Natural killer cell (primary cell): Measurements from ENCODE around the gene ADAMTS7. TPM values are rescaled to one million over a fixed set of nuclear protein-coding genes. Genes with fewer than 3 reads are reported as not detected.
"Not testable (repeated sequence)": the region's sequence is repeated elsewhere in the genome, so short reads cannot be mapped to it uniquely, and the experiment has no call there.

Source experiments
- ATAC-seq, 3 donors: fragments of 150-1000 bp in 2 of 3; fragments of 200-7000 bp in 1 of 3; cut with Tn5 transposase; 1 replicate in 1 of 3; 2 replicates in 2 of 3; pipeline ENCODE4 v1.10.0; 2021; ENCODE audit warnings: mild to moderate bottlenecking in 2 of 3, moderate library complexity in 2 of 3
- DNase-seq, 2 donors: peaks; one replicate each; pipeline versions ENCODE4 v3.0.0 to v3.0.0-alpha.2; 2013 to 2021; ENCODE audit warnings: mixed read lengths in 1 of 2
- H3K27ac ChIP-seq: one replicate; pipeline ENCODE4 v1.5.1; 2013; ENCODE audit warnings: mild to moderate bottlenecking, low read length
- H3K27me3 ChIP-seq: one replicate; pipeline ENCODE4 v1.6.1; 2013; ENCODE audit warnings: low read length; ENCODE audit not compliant: control insufficient read depth, insufficient read depth
- H3K36me3 ChIP-seq: one replicate; pipeline ENCODE4 v1.6.1; 2013; ENCODE audit warnings: low read length; ENCODE audit not compliant: control insufficient read depth, insufficient read depth
- H3K4me1 ChIP-seq: one replicate; pipeline ENCODE4 v1.6.1; 2013; ENCODE audit warnings: low read length; ENCODE audit not compliant: control insufficient read depth, insufficient read depth
- H3K4me3 ChIP-seq: one replicate; pipeline ENCODE4 v1.5.1; 2013; ENCODE audit warnings: low read length
- H3K9me3 ChIP-seq: one replicate; pipeline ENCODE4 v1.6.1; 2013; ENCODE audit warnings: low read length; ENCODE audit not compliant: control insufficient read depth, insufficient read depth
- H3K27ac Mint-ChIP-seq, 2 donors: one replicate each; pipeline ENCODE4 v1.8.0; 2022; ENCODE audit warnings: mild to moderate bottlenecking in 2 of 2, mixed read lengths in 2 of 2, moderate library complexity in 1 of 2
- H3K27me3 Mint-ChIP-seq, 2 donors: one replicate each; pipeline ENCODE4 v1.8.0; 2022; ENCODE audit warnings: low read depth in 2 of 2, mixed read lengths in 2 of 2
- H3K36me3 Mint-ChIP-seq: one replicate; pipeline ENCODE4 v1.8.0; 2022; ENCODE audit warnings: mixed read lengths
- H3K4me1 Mint-ChIP-seq, 2 donors: one replicate each; pipeline ENCODE4 v1.8.0; 2022; ENCODE audit warnings: mixed read lengths in 2 of 2
- H3K4me3 Mint-ChIP-seq: one replicate; pipeline ENCODE4 v1.8.0; 2022; ENCODE audit warnings: mild to moderate bottlenecking, moderate library complexity, mixed read lengths
- H3K9me3 Mint-ChIP-seq, 2 donors: one replicate each; pipeline ENCODE4 v1.8.0; 2022; ENCODE audit warnings: mixed read lengths in 2 of 2
- WGBS: methylation state at CpG from one replicate; pipeline ENCODE4 v1.1.7; 2013; ENCODE audit warnings: missing lambda C conversion rate; ENCODE audit not compliant: insufficient coverage; 5-methylcytosine and 5-hydroxymethylcytosine counted together
- intact Hi-C: fragments of 100-400 bp; cut with micrococcal nuclease; formaldehyde crosslinking; loops from one replicate; pipeline ENCODE4 v1.14.2; 2022
- total RNA-seq, 4 donors: library from RNA; stranded (reverse); fragments of 120-200 nt in 1 of 4; gene quantifications; one replicate each; pipeline versions ENCODE4 v1.2.3 to v1.2.4, GENCODE V29; 2013 to 2022
- TF ChIP-seq, protein P1 (sequence below): fragments of 200-600 bp; IDR thresholded peaks from one replicate; pipeline ENCODE4 v1.8.0; 2022; ENCODE audit warnings: antibody characterized with exemption

The ADAMTS7 gene
- total RNA-seq, 3 donors from 2014 or later (not counting 1 experiment from before 2014, with no cell fraction given) = 0.10 to 0.16 TPM; not detected in 1

DNA sequence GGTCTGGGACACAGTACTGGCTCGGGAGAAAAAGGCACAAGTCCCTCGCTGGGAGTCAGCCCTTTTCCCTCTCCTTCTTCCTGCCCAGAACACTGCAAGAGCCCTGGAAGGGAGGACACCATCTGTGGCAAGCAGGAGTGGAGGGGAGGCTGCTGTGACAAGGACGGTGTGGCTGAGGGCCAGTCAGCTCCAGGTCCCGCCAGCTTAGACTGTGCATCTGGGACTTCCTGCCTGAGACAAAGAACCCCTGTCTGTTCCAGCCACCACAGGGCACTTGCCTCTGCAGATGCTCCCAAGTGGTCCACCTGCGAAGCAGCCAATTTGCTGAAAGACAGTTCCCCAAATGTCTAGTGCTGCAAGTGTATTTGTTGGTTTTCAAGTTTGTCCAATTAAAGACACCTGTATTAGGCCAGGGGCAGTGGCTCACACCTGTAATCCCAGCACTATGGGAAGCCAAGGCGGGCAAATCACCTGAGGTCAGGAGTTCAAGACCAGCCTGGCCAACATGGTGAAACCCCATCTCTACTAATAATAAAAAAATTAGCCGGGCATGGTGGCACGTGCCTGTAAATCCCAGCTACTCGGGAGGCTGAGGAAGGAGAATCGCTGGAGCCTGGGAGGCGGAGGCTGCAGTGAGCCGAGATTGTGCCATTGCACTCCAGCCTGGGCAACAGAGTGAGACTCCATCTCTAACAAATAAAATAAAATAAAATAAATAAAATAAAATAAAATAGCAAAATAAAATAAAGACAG lies 41.6 kb downstream of the ADAMTS7 start:
- H3K4me3 ChIP-seq, H3K9me3 ChIP-seq, H3K4me1 Mint-ChIP-seq, H3K4me1 ChIP-seq, H3K36me3 Mint-ChIP-seq, H3K36me3 ChIP-seq, H3K27ac ChIP-seq, H3K27me3 ChIP-seq, ATAC-seq, DNase-seq, intact Hi-C loops, H3K4me3 Mint-ChIP-seq, H3K9me3 Mint-ChIP-seq, H3K27me3 Mint-ChIP-seq, H3K27ac Mint-ChIP-seq: not testable (repeated sequence)
- WGBS = 76% methylated on average over 10 of the region's 12 CpGs

DNA sequence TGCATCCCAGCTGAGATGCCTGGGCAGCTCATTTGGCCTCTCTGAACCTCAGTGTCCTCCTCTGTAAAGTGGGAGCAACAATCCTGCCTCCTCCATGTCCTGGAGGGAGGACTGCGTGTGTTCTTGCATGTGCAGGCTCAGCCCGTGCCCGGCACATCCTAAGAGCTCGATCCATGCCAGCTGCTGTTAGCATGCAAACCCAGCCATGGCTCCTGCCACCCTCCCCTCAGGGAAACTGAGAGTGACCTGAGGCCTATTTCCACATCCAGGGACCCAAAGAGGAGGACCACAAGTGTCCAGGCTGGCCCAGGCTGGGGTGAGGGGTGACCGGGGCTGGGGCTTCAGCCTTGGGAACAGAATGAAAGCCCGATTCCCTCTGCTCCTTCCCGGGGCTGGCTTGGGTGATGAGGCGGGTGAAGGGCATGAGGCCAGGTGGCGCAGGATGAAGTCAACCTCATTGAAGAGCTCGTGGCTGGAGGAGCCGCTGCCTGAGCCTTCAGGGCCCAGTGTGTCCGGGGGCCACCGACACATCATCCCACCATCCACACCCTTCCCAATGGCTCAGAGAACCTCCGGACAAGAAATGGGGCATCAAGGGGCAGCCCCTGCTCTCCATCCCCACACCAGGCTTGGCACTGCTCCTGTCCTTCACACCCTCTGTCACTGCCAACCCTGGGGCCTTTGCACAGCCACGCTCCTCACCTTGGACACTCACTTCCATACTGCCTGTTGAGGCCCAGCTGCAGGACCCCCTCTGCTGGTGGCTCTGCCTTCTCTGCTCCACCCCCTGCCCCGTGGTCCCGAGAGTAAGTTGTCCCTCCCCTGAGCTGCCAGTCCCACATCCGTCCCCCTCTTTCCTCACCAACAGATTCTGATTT lies 42.5 kb downstream of the ADAMTS7 start:
- H3K4me3 ChIP-seq = no peak overlapping the region
- WGBS = 89% methylated on average over 18 of the region's 18 CpGs
- Mint-ChIP-seq H3K4me1 (no peaks in the 10 kb centered on the region), H3K4me3 (no peak overlapping the region), H3K36me3 (no peaks in the 10 kb centered on the region), H3K27me3 (no peaks in the 10 kb centered on the region), H3K9me3 (no peaks in the 10 kb centered on the region), H3K27ac (no peak overlapping the region)
- H3K27me3 ChIP-seq = no peaks in the 10 kb centered on the region
- ATAC-seq (no peak), DNase-seq (no peak)
- H3K36me3 ChIP-seq = no peaks in the 10 kb centered on the region
- no peaks in the 10 kb centered on the region for H3K4me1 ChIP-seq
- H3K9me3 ChIP-seq = no peaks in the 10 kb centered on the region
- intact Hi-C loops = no loop called here
- H3K27ac ChIP-seq = no peak overlapping the region
- TF ChIP-seq, protein P1, sequence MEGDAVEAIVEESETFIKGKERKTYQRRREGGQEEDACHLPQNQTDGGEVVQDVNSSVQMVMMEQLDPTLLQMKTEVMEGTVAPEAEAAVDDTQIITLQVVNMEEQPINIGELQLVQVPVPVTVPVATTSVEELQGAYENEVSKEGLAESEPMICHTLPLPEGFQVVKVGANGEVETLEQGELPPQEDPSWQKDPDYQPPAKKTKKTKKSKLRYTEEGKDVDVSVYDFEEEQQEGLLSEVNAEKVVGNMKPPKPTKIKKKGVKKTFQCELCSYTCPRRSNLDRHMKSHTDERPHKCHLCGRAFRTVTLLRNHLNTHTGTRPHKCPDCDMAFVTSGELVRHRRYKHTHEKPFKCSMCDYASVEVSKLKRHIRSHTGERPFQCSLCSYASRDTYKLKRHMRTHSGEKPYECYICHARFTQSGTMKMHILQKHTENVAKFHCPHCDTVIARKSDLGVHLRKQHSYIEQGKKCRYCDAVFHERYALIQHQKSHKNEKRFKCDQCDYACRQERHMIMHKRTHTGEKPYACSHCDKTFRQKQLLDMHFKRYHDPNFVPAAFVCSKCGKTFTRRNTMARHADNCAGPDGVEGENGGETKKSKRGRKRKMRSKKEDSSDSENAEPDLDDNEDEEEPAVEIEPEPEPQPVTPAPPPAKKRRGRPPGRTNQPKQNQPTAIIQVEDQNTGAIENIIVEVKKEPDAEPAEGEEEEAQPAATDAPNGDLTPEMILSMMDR = no peak

DNA sequence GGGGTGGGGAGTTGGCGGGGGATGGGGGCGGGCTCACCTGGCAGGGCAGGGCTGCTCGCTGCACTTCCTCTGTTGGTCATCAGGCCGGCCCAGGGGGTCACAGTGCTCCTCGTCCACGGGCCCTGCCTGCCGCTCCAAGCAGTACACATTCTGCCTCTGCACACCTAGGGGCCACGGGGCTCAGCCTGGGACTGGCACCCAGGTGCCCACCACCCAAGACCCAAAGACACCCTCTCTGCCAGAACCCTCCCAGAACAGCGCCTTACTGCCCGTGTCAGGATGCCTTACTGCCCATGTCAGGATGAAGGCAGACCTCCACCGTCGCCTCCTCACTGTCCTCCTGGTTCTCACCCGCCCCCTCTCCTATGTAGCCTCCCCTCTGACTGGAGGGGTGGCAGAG lies 43.2 kb downstream of the ADAMTS7 start:
- intact Hi-C loops = no loop called here
- Mint-ChIP-seq H3K4me3 (no peak overlapping the region), H3K27me3 (no peaks in the 10 kb centered on the region), H3K9me3 (no peaks in the 10 kb centered on the region), H3K27ac (no peak overlapping the region), H3K4me1 (peaks cover 4% of the 10 kb centered on the region in 2 donors), H3K36me3 (no peaks in the 10 kb centered on the region)
- no peaks in the 10 kb centered on the region for H3K36me3 ChIP-seq
- ATAC-seq (no peak), DNase-seq (no peak)
- no peak overlapping the region for H3K4me3 ChIP-seq
- 91% methylated on average over 12 of the region's 13 CpGs for WGBS
- no peaks in the 10 kb centered on the region for H3K9me3 ChIP-seq
- TF ChIP-seq, protein P1 = no peak
- no peak overlapping the region for H3K27ac ChIP-seq
- H3K27me3 ChIP-seq = no peaks in the 10 kb centered on the region
- H3K4me1 ChIP-seq = no peaks in the 10 kb centered on the region

DNA sequence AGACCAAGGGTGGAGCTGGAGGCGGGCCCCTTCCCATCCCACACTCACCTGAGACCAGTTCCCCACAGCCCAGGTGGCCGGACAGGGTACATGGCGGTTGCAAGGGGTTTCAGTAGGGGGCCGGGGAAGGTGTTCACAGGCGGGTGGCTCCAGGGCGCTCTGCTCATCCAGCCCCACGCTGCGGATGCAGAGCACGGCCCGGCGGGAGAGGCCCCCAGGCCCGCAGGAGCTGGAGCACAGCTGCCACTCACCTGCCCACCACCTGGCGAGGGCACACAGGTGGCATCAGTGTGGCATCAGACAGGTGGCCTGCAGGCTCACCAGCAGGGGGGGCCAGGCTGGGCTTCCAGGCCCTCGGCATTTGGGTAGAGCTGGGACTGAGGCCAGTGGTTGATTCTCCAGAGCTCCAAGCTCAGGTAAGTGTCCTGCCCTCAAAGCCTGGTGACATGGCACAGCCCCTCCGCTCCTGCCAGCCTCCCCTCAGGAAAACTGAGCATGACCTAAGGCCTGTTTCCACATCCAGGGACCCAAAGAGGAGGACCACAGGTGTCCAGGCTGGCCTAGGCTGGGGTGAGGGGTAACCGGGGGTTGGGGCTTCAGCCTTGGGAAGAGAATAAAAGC lies 43.8 kb downstream of the ADAMTS7 start:
- TF ChIP-seq, protein P1 = no peak
- Mint-ChIP-seq H3K36me3 (no peaks in the 10 kb centered on the region), H3K27me3 (no peaks in the 10 kb centered on the region), H3K4me1 (peaks cover 4% of the 10 kb centered on the region in 2 donors), H3K9me3 (no peaks in the 10 kb centered on the region), H3K27ac (no peak overlapping the region), H3K4me3 (no peak overlapping the region)
- Histone ChIP-seq H3K9me3 (no peaks in the 10 kb centered on the region), H3K27me3 (no peaks in the 10 kb centered on the region), H3K4me3 (no peak overlapping the region), H3K36me3 (no peaks in the 10 kb centered on the region), H3K27ac (no peak overlapping the region), H3K4me1 (peaks cover 2% of the 10 kb centered on the region)
- ATAC-seq (no peak), DNase-seq (no peak)
- WGBS = 92% methylated on average over 16 of the region's 16 CpGs
- intact Hi-C loops = no loop called here

DNA sequence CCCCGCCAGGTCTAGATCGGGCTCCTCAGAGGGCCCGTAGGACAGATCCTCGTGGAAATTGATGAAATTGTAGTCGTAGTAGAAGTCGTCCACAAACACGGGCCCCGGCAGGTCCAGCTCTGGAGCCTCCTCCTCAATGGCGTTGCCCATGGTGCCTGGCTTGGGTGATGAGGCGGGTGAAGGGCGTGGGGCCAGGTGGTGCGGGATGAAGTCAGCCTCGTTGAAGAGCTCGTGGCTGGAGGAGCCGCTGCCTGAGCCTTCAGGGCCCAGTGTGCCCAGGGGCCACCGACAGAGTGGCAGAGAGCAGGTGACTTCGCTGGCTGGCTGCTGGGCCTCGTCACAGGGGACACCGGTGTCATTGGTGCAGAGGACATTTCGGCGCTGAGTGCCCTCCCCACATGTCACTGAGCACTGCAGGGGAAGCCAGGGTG lies 44.6 kb downstream of the ADAMTS7 start:
- H3K9me3 ChIP-seq, H3K27me3 Mint-ChIP-seq, DNase-seq, ATAC-seq, intact Hi-C loops, H3K4me3 Mint-ChIP-seq, H3K4me3 ChIP-seq, H3K27me3 ChIP-seq, H3K27ac Mint-ChIP-seq, H3K36me3 ChIP-seq, H3K9me3 Mint-ChIP-seq, H3K36me3 Mint-ChIP-seq, H3K4me1 Mint-ChIP-seq, H3K27ac ChIP-seq: not testable (repeated sequence)
- peaks cover 10% of the 10 kb centered on the region for H3K4me1 ChIP-seq
- WGBS = 93% methylated on average over 13 of the region's 21 CpGs
